ENCODE measurements around the gene NRTN.
"Not testable (repeated sequence)": the region's sequence is repeated elsewhere in the genome, so short reads cannot be mapped to it uniquely, and the experiment has no call there.

NRTN gene

DNA sequence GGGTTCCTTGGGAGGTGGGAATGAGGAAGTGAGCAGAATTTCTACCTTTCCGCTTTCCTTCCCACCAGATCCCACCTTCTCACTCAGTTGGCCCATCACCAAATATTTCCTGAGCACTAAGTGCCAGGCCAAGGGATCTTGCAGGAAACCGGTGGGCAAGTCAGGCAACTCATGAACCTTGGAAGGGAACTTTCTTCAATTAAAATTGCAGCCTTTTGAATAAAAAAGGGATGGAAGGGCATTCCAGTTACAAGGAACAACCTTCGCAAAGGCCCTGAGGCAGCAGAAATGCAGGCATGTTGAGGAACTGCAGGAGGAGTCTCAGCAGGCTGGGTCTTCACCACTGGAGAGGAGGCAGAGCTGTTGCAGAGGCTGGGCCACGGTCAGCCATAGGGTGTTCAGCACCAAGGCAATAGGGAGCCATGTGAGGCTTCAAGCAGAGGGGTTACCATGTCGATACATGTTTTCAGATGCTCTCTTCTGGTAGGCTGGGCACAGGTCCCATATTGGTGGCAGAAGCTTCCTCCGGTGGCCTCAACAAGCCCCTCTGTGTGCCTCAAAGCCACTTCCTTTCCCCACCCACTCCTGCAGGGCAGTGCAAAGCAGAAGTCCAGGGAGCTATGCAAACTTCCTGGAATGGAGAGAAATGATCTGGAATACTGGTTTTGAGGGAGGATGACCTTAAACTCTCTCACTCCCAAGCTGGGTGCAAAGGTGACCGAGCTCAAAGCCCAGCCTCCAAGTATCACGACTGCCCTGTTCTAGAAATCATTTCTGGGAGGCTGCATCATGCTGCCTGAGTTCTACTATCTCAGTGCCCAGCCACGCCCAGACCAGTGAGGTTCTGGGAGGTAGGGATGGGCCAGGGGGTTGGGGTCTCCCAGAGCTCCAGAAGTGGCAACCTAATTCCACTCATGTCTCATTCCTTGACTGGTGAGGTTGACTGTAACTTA, 34.5 kb downstream of the NRTN start, which contains the start of gene FUT6:
FUT6 (minus strand) TSS at position 638 of the 953 bp plus-strand sequence. CDS start 7,135 bp downstream, outside the sequence.
- DNase-seq: no peak

DNA sequence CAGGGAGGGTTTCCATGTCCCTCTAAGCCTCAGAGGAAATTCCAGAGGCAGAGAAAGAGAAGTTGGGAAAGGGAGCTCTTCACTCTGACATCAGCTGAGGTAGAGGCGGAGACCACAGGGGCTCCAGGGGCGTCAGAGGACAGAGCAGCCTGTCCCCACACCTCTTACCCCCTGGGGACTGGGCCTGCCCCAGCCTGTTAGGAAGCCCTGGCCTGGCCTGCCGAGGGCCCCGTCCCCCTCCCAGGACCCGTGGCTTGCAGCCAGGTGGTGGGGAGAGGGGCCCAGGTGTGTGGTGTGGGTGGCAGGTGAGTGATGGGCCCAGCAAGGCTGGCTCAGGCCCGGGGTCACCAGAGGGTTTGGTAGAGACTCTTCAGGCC, 36.9 kb downstream of the NRTN start:
- not testable (repeated sequence) for DNase-seq

DNA sequence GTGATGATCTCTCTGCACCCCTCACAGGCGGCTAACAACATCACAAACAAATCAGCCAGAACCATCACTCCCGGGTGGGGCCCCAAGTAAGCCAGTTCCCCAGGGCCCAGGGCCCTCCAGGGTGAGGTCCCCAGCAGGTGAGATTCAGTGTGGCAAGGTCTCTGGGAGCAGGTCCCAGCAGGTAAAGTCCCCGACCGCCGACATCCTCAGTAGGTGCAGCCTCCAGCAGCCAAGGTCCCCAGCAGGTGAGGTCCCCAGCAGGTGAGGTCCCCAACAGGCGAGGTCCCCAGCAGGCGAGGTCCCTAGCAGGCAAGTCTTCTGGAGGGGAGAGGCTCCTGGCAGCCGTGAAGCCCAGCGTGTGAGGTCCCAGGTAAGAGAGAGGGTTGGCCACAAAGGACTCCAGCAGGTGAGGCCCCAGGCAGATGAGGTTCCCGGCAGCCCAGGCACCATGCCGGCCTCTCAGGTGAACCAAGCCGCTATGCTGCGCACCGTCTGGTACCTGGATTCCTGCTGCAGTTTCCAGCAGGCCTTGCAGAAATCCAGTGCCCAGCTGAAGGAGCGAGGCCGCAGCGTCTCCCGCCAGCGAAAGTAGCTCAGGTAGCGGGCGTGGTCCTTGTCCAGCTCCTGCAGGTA, 38.5 kb downstream of the NRTN start:
- DNase-seq: no peak

DNA sequence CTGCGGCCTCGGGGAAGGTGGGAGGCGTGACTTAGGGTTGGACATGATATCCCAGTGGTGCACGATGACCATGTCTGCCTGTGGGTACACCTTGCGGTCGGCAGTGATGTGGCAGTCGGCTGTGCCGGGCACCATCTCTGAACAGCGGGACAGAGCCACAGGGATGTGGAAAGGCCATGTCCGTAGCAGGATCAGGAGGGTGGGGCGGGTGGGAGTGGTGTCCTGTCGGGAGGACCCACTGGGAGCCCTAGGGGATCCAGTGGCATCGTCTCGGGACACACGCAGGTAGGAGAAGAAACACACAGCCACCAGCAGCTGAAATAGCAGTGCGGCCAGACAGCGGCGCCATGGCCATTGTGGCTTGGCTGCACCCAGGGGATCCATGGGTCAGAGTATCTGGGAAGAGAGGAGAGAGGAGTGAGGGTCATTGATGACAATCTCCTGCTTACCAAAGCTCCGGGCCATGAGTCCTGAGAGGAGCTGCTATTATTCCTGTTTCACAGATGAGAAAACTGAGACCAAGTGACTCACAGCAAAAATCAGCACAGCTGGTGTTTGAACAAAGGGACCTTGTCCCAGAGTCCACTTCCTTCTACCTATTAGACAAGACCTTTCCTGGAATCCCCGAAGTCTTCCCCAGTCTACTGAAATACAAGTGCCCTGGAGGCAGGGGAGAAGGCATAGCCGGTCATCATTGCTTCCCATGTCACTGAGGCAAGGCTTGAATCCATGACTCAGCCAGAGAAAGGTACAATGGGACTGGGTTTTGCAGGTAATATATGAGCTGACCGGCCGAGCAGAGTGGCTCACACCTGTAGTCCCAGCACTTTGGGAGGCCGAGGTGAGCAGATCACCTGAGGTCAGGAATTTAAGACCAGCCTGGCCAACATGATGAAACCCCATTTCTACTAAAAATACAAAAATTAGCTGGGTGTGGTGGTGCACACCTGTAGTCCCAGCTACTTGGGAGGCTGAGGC, 39.9 kb downstream of the NRTN start:
- DNase-seq: no peak

DNA sequence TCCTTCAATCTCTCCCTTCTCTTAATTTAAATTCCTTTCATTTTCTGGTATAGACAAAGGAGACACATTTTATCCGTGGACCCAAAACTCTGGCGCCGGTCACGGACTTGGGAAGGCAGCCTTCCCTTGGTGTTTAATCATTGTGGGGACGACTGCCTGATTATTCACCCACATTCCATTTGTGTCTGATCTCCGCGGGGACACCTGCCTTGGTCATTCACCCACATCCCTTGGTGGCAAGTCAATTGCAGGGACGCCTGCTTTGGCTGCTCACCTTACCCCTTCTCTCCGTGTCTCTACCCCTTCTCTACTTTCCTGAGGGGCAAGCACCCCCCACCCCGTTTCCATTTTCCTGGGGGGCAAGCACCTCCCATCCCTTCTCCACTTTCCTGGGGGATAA, 43.0 kb downstream of the NRTN start:
- not testable (repeated sequence) for DNase-seq

DNA sequence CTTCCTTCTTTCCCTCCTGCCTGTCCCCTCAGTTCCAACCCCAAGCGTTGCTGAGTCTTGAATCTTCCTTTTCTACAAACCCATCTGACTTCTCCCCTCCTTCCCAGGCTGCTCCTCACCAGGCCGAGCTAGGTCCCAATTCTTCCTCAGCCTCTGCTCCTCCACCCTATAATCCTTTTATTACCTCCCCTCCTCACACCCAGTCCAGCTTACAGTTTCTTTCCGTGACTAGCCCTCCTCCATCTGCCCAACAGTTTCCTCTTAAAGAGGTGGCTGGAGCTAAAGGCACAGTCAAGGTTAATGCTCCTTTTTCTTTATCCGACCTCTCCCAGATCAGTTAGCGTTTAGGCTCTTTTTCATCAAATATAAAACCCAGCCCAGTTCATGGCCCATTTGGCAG, 43.8 kb downstream of the NRTN start:
- DNase-seq: not testable (repeated sequence)

DNA sequence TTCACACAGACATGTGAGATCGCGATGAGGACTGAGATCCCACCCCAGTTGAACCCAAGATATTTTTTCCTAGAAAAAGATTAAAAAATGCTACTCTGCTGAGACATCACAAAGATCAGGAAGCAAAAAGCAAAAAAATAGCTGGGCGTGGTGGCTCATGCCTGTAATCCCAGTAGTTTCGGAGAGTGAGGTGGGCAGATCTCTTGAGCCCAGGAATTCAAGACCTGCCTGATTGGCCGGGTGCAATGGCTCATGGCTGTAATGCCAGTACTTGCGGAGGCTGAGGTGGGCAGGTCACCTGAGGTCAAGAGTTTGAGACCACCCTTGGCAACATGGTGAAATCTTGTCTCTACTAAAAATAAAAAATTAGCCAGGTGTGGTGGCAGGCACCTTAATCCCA, 45.3 kb downstream of the NRTN start:
- DNase-seq: no peak

DNA sequence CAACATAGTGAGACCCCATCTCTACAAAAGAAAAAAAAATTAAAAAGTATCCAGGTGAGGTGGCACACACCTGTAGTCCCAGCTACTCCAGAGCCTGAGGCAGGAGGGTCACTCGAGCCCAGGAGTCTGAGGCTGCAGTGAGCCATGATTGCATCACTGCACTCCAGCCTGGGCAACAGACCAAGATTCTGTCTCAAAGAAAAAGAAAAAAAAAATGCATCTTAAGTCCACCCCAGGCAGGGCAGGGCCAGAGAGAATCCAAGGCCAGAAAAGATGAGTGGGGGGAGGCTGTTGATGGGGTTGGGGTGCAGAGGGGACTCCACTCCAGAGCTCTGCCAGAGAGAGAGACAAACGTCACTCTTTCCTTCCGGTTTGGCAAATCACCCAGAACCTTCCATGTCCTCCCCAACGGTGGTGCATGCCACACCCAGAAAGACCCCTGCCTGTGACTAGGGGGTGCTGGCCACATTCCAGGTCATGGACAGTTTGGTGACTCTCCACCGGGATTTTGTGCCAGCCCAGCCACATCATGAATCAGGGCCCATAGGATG, 46.0 kb downstream of the NRTN start:
- DNase-seq: no peak

DNA sequence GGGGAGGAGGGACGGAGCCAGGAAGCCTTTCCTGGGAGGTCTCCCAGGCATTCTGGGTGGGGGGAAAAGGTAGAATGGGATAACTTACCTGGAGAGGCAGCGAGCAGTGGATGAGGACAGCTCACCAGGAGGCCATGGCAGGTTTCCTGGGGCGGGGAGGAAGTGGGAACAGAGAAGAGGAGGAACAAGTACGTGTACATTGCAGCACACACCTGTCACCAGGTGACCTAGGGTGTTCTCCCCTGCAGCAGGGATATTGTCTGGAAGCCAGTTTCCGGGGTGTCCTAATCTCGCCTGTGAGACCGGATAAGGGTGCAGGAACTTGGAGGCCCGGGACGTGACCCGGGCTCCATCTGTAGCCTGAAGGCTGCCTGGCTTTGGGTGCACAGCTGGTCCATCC, 46.4 kb downstream of the NRTN start, which contains the start of gene FUT3:
FUT3 (minus strand) TSS at position 148 of the 400 bp plus-strand sequence.
- no peak for DNase-seq

DNA sequence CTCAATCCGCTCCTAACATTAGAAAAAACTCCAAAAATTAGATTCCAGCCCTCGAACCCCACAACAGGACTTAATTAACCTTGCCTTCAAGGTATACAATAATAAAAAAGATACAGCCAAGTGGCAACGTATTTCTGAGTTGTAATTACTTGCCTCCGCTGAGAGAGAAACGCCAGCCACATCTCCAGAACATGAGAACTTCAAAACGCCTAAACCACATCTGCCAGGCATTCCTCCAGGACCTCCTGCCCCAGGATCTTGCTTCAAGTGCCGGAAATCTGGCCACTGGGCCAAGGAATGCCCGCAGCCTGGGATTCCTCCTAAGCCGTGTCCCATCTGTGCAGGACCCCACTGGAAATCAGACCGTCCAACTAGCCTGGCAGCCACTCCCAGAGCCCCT, 49.3 kb downstream of the NRTN start:
- not testable (repeated sequence) for DNase-seq

DNA sequence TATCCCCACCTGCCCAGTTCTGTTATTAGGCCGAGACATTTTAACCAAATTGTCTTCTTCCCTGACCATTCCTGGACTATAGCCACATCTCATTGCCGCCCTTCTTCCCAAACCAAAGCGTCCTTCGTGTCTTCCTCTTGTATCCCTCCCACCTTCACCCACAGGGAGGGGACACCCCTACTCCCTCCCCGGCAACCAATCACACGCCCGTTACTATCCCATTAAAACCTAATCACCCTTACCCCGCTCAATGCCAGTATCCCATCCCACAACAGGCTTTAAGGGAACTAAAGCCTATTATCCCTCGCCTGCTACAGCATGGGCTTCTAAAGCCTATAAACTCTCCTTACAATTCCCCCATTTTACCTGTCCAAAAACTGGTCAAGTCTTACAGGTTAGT, 50.3 kb downstream of the NRTN start:
- DNase-seq: not testable (repeated sequence)

DNA sequence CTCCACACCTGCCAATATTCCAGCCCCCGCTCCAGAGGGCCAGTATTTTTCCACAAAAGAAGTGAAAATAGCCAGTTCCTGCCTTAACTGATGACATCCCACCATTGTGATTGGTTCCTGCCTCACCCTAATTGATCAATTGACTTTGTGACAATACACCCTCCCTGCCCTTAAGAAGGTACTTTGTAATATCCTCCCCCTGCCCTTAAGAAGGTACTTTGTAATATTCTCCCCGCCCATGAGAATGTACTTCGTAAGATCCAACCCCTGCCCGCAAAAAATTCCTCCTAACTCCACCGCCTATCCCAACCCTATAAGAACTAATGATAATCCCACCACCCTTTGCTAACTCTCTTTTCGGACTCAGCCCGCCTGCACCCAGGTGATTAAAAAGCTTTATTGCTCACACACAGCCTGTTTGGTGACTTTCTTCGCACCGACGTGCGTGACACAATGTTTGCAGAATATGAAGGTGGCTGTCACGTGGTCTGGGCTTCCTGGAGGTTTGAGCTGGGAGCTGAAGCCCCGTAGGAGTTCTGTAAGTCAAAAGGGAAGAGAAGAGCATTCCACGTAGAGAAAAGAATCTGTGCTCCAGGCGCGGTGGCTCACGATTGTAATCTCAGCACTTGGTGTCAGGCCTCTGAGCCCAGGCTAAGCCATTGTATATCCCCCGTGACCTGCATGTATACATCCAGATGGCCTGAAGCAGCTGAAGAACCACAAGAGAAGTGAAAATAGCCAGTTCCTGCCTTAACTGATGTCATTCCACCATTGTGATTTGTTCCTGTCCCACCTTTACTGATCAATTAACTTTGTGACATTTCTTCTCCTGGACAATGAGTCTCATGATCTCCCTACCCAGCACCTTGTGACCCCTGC, 52.6 kb downstream of the NRTN start:
- DNase-seq: no peak

DNA sequence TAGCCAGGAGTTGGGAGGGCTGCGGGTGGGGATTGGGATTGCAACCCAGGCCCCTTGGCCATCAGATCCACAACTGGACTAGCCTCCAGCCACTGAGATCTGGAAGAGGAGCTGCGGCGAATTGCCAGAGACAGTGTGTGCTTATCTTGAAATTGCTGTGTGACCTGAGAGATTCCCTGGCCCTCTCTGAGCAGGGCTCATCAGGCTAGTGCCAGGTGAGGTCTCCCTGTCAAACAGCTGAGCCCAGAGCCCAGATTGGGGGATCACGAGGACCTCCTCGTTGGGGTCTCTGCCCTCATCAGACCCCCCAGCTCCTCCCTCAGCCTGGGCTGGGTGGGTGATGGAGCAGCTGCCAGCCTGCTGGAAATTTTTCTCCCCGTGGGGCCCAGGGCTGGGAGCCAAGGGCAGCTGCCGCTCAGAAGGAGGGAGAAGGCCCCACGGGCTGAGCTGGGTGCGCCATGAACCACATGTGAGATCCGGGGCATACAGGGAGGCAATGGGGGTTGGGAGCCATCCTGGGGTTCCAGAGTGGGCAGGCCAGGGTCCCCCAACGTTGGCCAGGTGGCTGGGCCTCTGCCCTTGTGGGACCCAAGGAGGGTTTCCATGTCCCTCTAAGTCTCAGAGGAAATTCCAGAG, 58.3 kb downstream of the NRTN start:
- DNase-seq: no peak

DNA sequence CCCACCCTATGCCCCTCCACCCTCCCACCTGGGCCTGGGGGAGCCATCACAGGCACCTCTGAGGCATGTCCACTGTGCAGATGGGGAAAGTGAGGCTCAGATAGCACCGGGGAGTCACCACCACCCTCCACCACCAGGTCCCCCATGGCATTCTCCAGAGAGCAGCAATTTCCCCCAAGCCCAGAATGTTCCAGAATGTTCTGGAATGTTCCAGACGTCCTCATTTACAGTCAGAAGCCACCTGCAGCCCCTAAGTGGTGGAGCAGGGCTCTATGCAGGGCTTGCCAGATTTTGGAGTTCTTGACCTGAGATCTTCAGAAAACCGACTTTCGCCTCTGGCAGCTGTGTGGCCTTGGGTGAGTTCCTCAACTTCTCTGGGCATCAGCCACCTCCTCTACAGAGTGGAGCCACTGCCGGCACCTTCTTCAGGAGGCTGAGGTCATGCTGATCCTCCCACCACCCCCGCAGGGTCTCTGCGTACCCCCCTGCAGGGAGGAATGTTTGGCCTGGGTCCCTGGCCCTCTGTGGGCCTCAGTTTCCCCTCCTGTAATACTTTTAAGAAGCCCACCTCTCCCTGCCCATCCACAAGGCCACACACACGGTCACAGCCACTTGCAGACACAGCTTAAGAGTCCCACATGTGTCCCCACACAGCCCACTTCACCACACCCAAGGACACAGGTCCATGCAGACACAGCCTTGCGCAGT, 59.3 kb downstream of the NRTN start:
- no peak for DNase-seq

DNA sequence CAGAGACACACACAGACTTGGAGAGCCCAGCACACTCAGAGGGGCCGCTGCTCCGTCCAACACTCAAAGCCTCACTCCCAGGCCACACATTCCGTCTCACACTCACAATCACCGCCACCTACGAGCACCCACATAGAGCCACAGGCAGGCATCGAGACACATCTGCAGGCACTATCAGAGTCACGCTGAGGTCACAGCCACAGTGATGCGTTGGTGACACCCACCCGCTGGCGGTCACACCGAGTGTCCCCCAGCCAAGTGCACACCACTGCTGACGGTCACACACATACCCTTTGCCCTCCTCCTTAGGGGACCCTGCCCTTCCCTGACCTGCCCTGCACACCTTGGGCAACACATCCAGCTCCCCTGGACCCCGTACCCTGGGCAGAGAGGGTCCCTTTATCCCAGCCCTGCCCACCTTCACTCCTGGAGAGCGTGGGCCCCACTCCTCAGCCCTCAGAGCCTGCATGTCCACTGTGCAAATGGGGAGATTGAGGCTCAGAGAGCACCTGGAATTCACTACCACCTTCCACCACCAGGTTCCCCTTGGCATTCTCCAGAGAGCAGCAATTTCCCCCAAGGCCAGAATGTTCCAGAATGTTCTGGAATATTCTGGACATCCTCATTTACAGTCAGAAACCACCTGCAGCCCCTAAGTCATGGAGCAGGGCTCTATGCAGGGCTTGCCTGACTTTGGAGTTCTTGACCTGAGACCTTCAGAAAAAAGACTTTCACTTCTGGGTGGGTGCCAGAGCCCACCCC, 60.0 kb downstream of the NRTN start:
- no peak for DNase-seq

DNA sequence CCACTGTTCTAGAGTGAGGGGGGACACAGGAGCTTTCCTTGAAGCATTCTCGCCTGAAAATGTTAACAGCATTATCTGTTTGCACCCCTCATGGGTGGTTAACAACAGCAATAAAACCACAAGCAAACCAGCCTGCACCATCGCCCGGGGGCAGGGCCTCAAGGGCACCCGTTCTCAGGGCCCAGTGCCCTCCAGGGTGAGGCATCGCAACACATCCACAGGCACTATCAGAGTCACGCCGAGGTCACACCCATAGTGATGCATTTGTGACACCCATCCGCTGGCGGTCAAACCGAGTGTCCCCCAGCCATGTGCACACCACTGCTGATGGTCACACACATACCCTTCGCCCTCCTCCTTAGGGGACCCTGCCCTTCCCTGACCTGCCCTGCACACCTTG, 60.9 kb downstream of the NRTN start:
- DNase-seq: no peak

DNA sequence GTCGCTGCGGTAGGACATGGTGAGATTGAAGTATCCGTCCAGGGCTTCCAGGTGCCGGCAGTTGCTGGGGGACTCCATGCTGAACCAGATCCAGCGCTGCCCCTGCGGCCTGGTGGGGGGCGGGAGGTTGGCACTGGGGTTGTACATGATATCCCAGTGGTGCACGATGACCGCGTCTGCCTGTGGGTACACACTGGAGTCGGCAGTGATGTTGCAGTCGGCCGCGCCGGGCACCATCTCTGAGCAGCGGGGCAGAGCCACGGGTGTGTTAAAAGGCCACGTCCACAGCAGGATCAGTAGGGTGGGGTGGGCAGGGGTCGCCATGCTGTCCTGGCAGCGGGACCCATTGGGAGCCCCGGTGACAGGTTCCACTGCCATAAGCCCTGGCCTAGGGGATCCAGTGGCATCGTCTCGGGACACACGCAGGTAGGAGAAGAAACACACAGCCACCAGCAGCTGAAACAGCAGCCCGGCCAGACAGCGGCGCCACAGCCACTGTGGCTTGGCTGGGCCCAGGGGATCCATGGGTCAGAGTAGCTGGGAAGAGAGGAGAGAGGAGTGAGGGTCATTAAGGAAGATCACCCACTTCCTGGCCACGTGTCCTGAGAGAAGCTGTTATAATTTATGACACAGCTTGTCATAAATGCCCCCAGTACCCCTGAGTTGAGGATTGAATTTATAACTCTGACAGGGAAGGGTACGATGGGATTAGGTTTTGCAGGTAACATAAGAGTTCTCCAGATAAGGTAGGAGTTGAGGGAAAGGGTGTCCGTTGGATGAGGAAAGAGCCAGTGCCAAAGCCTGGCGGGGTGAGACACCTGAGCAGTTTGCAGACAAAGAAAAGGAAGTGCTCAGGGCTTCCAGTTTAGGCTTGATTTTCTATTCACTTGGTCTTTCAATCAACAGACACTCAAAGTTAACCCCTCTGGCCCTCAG, 62.6 kb downstream of the NRTN start:
- no peak for DNase-seq

DNA sequence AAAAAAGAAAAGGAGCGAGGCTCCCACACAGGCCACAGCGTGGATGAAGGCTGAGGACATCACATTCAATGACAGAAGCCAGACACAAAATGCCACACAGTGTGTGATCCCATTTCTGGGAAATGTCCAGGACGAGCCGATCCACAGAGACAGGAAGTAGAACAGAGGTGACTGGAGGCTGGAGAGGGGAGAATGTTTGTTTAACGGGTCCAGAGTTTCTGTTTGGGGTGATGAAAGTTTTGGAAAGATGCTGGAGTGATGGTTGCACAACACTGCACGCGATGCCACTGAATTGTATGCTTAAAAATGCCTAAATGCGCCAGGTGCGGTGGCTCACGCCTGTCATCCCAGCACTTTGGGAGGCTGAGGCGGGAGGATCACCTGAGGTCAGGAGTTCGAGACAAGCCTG, 66.1 kb downstream of the NRTN start:
- DNase-seq: no peak

Measured in activated naive CD4-positive, alpha-beta T cell treated with anti-CD3 and anti-CD28 coated beads, Interleukin-2, amount 50 U/mL, for 16 hours (primary cell).